ENCODE data around the gene TRMT10C. TPM values are rescaled to one million over a fixed set of nuclear protein-coding genes. Genes with fewer than 3 reads are reported as not detected.

TRMT10C gene
- total RNA-seq, 1 donor from 2014 or later: 26.8 TPM

DNA sequence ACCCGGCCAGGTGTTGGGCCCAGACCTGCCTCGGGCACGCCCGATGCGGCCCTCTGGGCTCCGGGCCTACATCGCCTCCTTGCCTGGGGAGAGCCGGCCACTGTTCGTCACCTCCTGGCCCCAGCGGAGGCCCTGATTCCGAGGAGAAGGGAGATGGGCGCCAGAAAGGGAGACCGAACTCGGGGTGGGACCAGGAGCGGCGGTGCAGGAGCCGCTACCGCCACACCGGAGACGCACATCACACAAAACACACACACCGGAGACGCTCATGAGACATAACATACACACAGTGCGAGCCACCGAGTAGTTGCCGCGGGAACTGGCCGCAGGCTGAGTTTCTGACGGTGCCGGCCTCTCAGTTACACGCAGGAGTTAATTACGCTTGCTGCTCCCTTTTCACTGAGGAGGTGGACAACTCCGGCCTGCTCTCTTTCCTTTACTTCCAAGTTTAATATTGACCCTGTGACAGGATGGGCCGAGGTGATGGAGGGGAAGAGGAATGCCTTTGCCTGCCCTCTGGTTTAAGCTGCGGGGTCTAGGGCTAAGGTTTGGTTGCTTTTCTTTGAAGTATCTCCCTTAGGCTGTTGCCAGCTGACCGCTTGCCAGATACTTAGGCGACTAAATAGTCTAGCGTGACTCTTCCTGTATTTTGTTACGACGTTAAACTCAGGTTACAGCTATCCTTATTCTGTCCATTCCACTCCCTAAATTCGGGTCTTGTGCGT, 12.9 kb downstream of the TRMT10C start:
- Mint-ChIP-seq H3K9me3 (ENCODE audit: unreplicated experiment) (no peaks in the 10 kb centered on the region), H3K27ac (ENCODE audit: unreplicated experiment) (peak overlapping the region; percentile 99), H3K27me3 (ENCODE audit: low read depth, unreplicated experiment) (no peaks in the 10 kb centered on the region), H3K36me3 (ENCODE audit: low read depth, unreplicated experiment) (peaks cover 10% of the 10 kb centered on the region), H3K4me3 (ENCODE audit: unreplicated experiment) (peak overlapping the region; percentile 99), H3K4me1 (ENCODE audit: low read depth, unreplicated experiment) (peaks cover 17% of the 10 kb centered on the region)
- peaks cover 10% of the 10 kb centered on the region for H3K4me1 ChIP-seq (ENCODE audit: insufficient read depth, low read length)
- peaks cover 33% of the 10 kb centered on the region for H4K20me1 ChIP-seq (ENCODE audit: insufficient read depth, low read length)
- peak overlapping the region; percentile 83 for H2AFZ ChIP-seq (ENCODE audit: low read depth, low read length)
- peak overlapping the region; percentile 87 for H3K4me2 ChIP-seq (ENCODE audit: low read length)
- peak overlapping the region; percentile 99 for H3K27ac ChIP-seq (ENCODE audit: low read depth, low read length)
- DNase-seq (ENCODE audit: low read depth): peak; percentile 54
- H3K4me3 ChIP-seq (ENCODE audit: insufficient read depth, low read depth, low read length): peak overlapping the region; percentile 85
- peak overlapping the region; percentile 99 for H3K9ac ChIP-seq (ENCODE audit: low read length)
- H3K36me3 ChIP-seq (ENCODE audit: insufficient read depth, low read length): peaks cover 8% of the 10 kb centered on the region
- H3K9me3 ChIP-seq (ENCODE audit: insufficient read depth, low read depth, low read length): no peaks in the 10 kb centered on the region
- H3K79me2 ChIP-seq (ENCODE audit: insufficient read depth, low read length): peaks cover 54% of the 10 kb centered on the region
- no peak for FAIRE-seq
- no peak for TF ChIP-seq EZH2 (IDR thresholded peaks at IDR 0.05; ENCODE audit: insufficient read depth, low read length)
- TF ChIP-seq, protein P1, sequence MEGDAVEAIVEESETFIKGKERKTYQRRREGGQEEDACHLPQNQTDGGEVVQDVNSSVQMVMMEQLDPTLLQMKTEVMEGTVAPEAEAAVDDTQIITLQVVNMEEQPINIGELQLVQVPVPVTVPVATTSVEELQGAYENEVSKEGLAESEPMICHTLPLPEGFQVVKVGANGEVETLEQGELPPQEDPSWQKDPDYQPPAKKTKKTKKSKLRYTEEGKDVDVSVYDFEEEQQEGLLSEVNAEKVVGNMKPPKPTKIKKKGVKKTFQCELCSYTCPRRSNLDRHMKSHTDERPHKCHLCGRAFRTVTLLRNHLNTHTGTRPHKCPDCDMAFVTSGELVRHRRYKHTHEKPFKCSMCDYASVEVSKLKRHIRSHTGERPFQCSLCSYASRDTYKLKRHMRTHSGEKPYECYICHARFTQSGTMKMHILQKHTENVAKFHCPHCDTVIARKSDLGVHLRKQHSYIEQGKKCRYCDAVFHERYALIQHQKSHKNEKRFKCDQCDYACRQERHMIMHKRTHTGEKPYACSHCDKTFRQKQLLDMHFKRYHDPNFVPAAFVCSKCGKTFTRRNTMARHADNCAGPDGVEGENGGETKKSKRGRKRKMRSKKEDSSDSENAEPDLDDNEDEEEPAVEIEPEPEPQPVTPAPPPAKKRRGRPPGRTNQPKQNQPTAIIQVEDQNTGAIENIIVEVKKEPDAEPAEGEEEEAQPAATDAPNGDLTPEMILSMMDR (IDR thresholded peaks at IDR 0.05; ENCODE audit: insufficient read depth, low read depth, low read length): no peak
- no peaks in the 10 kb centered on the region for H3K27me3 ChIP-seq (ENCODE audit: insufficient read depth, low read length)

GRCh38 chr3:101577286-101577685, 15.6 kb downstream of the TRMT10C start:
- TF ChIP-seq, protein P1 (IDR thresholded peaks at IDR 0.05; ENCODE audit: insufficient read depth, low read depth, low read length): no peak
- TF ChIP-seq EZH2 (IDR thresholded peaks at IDR 0.05; ENCODE audit: insufficient read depth, low read length): no peak
- no peak overlapping the region for H3K4me3 ChIP-seq (ENCODE audit: insufficient read depth, low read depth, low read length)
- H3K27me3 ChIP-seq (ENCODE audit: insufficient read depth, low read length): no peaks in the 10 kb centered on the region
- H3K4me2 ChIP-seq (ENCODE audit: low read length): peak overlapping the region; percentile 35
- peaks cover 13% of the 10 kb centered on the region for H3K36me3 ChIP-seq (ENCODE audit: insufficient read depth, low read length)
- no peak overlapping the region for H3K9ac ChIP-seq (ENCODE audit: low read length)
- no peaks in the 10 kb centered on the region for H3K9me3 Mint-ChIP-seq (ENCODE audit: unreplicated experiment)
- peaks cover 12% of the 10 kb centered on the region for H3K36me3 Mint-ChIP-seq (ENCODE audit: low read depth, unreplicated experiment)
- peaks cover 17% of the 10 kb centered on the region for H3K4me1 Mint-ChIP-seq (ENCODE audit: low read depth, unreplicated experiment)
- H3K27me3 Mint-ChIP-seq (ENCODE audit: low read depth, unreplicated experiment): no peaks in the 10 kb centered on the region
- H2AFZ ChIP-seq (ENCODE audit: low read depth, low read length): no peak overlapping the region
- FAIRE-seq: no peak
- H3K27ac Mint-ChIP-seq (ENCODE audit: unreplicated experiment): no peak overlapping the region
- H4K20me1 ChIP-seq (ENCODE audit: insufficient read depth, low read length): peaks cover 52% of the 10 kb centered on the region
- peak overlapping the region; percentile 40 for H3K4me3 Mint-ChIP-seq (ENCODE audit: unreplicated experiment)
- peaks cover 80% of the 10 kb centered on the region for H3K79me2 ChIP-seq (ENCODE audit: insufficient read depth, low read length)
- H3K9me3 ChIP-seq (ENCODE audit: insufficient read depth, low read depth, low read length): no peaks in the 10 kb centered on the region
- H3K27ac ChIP-seq (ENCODE audit: low read depth, low read length): no peak overlapping the region
- DNase-seq (ENCODE audit: low read depth): no peak
- peaks cover 10% of the 10 kb centered on the region for H3K4me1 ChIP-seq (ENCODE audit: insufficient read depth, low read length)

GRCh38 chr3:101588616-101589015, 26.9 kb downstream of the TRMT10C start:
- Histone ChIP-seq H2AFZ (ENCODE audit: low read depth, low read length) (no peak overlapping the region), H4K20me1 (ENCODE audit: insufficient read depth, low read length) (peaks cover 36% of the 10 kb centered on the region), H3K4me3 (ENCODE audit: insufficient read depth, low read depth, low read length) (no peak overlapping the region), H3K79me2 (ENCODE audit: insufficient read depth, low read length) (peaks cover 51% of the 10 kb centered on the region), H3K27ac (ENCODE audit: low read depth, low read length) (no peak overlapping the region), H3K4me2 (ENCODE audit: low read length) (no peak overlapping the region), H3K9ac (ENCODE audit: low read length) (no peak overlapping the region), H3K4me1 (ENCODE audit: insufficient read depth, low read length) (no peaks in the 10 kb centered on the region), H3K36me3 (ENCODE audit: insufficient read depth, low read length) (peaks cover 32% of the 10 kb centered on the region), H3K9me3 (ENCODE audit: insufficient read depth, low read depth, low read length) (no peaks in the 10 kb centered on the region), H3K27me3 (ENCODE audit: insufficient read depth, low read length) (no peaks in the 10 kb centered on the region)
- H3K27me3 Mint-ChIP-seq (ENCODE audit: low read depth, unreplicated experiment): no peaks in the 10 kb centered on the region
- DNase-seq (ENCODE audit: low read depth) (no peak), FAIRE-seq (no peak)
- no peak for TF ChIP-seq EZH2 (IDR thresholded peaks at IDR 0.05; ENCODE audit: insufficient read depth, low read length)
- TF ChIP-seq, protein P1 (IDR thresholded peaks at IDR 0.05; ENCODE audit: insufficient read depth, low read depth, low read length): no peak
- no peaks in the 10 kb centered on the region for H3K9me3 Mint-ChIP-seq (ENCODE audit: unreplicated experiment)
- H3K4me1 Mint-ChIP-seq (ENCODE audit: low read depth, unreplicated experiment): no peaks in the 10 kb centered on the region
- H3K4me3 Mint-ChIP-seq (ENCODE audit: unreplicated experiment): no peak overlapping the region
- peaks cover 8% of the 10 kb centered on the region for H3K36me3 Mint-ChIP-seq (ENCODE audit: low read depth, unreplicated experiment)
- no peak overlapping the region for H3K27ac Mint-ChIP-seq (ENCODE audit: unreplicated experiment)
